Left colon (tissue), 2 donors: ENCODE results near the gene RBFA. TPM values are rescaled to one million over a fixed set of nuclear protein-coding genes. Genes with fewer than 3 reads are reported as not detected.
"Not testable (repeated sequence)": the region's sequence is repeated elsewhere in the genome, so short reads cannot be mapped to it uniquely, and the experiment has no call there.

Experiments used
- ATAC-seq: fragments of 200-7000 bp; cut with Tn5 transposase; one replicate; pipeline ENCODE4 v1.9.1; 2020; ENCODE audit warnings: mild to moderate bottlenecking, moderate library complexity
- DNase-seq, 2 donors: peaks; one replicate each; pipeline ENCODE4 v3.0.0-alpha.2; 2020
- intact Hi-C, 2 donors: fragments of 100-400 bp; cut with DNase I in 1 of 2; cut with micrococcal nuclease in 1 of 2; formaldehyde crosslinking; loops; one replicate each; pipeline versions ENCODE4 v1.11.2 to v1.14.0; 2022; cut with DNase I, micrococcal nuclease
- long read RNA-seq: library from polyadenylated mRNA; unstranded; transcript quantifications from one replicate; pipeline ENCODE4 v2.0.0, GENCODE V29; 2021
- total RNA-seq, 2 donors: library from RNA; stranded (reverse); fragmentation: NEBNext Ultra II Directional; extraction: Animal tissue kit (Norgen Biotek cat#: 25700); gene quantifications; one replicate each; pipeline ENCODE4 v1.2.1, GENCODE V29; 2021
- donor health status: DM: no; HTN: no; CAD: no.
- donor health status: DM: yes; HTN: yes; CAD: no.

RBFA gene
- total RNA-seq, result 10 to 100 TPM; 14.9 to 16.4 TPM
- long read RNA-seq, transcript RBFA-202 (7 exons, 1,407 nt), result major isoform, 15 of 18 reads
- long read RNA-seq, partial matches to known transcripts, result 0 of 18 reads
- long read RNA-seq, other reads (novel, unspliced or antisense), result 3 of 18 reads

GRCh38 chr18:80034068-80034851 is at the start of gene RBFA:
Gene RBFA (plus strand): TSS chr18:80034434. CDS start chr18:80034496, 62 bp downstream.
- intact Hi-C loops, result no loop called here
- DNase-seq (peak; percentile 100), ATAC-seq (peak; percentile 88)

DNA sequence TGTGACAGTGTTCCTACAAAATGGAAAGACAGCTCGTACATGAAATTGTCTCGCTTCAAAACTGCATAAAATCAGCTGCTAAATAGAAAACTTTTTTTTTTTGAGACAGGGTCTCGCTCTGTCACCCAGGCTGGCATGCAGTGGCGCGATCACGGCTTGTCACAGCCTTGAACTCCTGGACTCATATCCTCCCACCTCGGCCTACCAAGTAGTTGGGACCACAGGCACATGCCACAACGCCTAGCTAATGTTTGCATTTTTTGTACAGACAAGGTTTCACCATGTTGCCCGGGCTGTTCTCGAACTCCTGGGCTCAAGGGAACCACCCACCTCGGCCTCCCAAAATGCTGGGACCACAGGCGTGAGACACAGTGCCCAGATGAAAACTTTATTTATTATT is 49.1 kb upstream of the RBFA start:
- intact Hi-C loops, result no loop called here
- DNase-seq (no peak), ATAC-seq (no peak)

DNA sequence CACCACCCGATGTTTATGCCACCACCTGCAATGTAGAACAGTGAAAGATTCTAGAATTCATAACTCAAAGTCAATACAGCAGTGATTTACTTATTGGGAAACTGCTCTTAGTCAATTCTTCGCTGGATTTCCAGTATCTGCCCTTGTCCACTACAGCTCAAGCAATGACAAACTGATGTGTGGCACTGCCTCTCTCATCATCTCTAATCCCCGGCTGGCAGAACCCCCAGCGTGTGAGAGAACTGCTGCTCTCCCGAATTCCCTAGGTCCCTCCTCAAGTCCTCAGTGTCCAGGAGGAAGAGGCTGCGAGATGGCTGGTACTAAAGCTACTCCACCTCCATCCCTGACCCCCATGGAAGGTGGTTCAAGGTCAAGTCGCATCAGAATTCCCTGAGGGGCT is 47.5 kb upstream of the RBFA start:
- ATAC-seq, result no peak
- intact Hi-C loops, result no loop called here
- DNase-seq, result no peak

- intact Hi-C loops, result no loop called here
- ATAC-seq, result no peak
- DNase-seq, result no peak
Measured at GRCh38 chr18:79987566-79987965, 46.7 kb upstream of the RBFA start.

DNA sequence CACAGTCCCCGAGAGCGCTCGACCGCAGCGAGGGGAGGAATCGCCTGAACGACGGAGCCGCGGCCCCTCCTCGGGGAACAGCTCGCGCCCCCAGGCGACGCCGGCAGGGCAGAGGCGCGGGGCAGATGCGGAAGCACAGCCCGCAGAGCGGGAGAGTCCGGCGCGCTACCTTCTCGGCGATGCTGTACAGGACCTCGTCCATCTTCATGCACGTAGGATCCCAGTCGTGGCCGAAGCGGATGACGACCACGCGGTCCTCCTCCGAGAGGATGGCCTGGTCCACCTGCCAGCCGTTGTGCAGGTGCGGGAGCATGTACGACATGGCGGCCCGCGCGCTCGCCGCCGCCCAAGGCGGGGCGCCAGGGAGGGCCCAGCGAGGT is 46.2 kb upstream of the RBFA start:
- intact Hi-C loops, result no loop called here
- peak; percentile 58 to 75 for DNase-seq
- ATAC-seq, result peak; percentile 74

GRCh38 chr18:79988451-79989194 is 45.6 kb upstream of the RBFA start, which contains the start of gene TXNL4A:
Gene TXNL4A (minus strand): TSS chr18:79988563. CDS start chr18:79988392, 171 bp downstream.
- intact Hi-C loops, result no loop called here
- ATAC-seq, result peak; percentile 95
- peak; percentile 78 to 88 for DNase-seq

GRCh38 chr18:79989195-79989497 is 45.1 kb upstream of the RBFA start:
- no peak for ATAC-seq
- intact Hi-C loops, result no loop called here
- DNase-seq, result peak in 1 of 2 donors; percentile 15

- intact Hi-C loops, result no loop called here
- DNase-seq, result no peak
- no peak for ATAC-seq
Measured at GRCh38 chr18:79991494-79991893, 42.7 kb upstream of the RBFA start.

GRCh38 chr18:79999701-80000100 is 34.5 kb upstream of the RBFA start:
- ATAC-seq, DNase-seq, intact Hi-C loops: not testable (repeated sequence)

DNA sequence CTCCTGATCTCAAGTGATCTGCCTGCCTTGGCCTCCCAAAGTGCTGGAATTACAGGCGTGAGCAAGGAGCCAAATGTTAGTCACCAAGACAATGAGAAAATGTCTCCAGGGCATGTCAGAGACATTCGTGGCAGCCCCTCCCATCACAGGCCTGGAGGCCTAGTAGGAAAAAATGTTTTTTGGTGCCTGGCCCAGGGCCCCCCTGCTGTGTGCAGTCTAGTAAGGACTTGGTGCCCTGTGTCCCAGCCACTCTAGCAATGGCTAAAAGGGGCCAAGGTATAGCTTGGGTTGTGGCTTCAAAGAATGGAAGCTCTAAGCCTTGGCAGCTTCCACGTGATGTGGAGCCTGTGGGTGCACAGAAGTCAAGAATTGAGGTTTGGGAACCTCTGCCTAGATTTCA is 33.4 kb upstream of the RBFA start:
- intact Hi-C loops, result no loop called here
- ATAC-seq (no peak), DNase-seq (no peak)

DNA sequence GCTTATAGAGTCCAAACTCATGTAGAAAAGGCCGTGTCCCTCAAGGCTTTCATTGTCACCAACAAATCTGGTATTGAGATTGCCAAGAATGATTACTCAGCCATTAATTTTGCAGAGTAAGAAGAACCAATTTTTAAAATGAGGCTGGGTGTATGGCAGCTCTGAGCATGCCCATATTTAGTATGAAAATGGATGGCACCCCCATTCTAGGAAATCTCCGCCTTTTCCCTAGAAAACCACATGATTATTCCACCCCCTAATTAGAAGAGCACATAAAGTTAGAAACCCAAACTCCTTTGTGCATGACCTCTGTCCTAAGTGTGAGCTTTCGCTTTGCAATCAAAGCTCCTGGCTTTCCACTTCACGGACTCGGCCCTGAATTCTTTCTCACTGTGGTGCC is 31.8 kb upstream of the RBFA start:
- intact Hi-C loops, result no loop called here
- ATAC-seq (no peak), DNase-seq (no peak)

- intact Hi-C loops, result no loop called here
- DNase-seq (no peak), ATAC-seq (no peak)
Measured at GRCh38 chr18:80004600-80005342, 29.5 kb upstream of the RBFA start.

GRCh38 chr18:80006724-80007123 is 27.5 kb upstream of the RBFA start:
- DNase-seq, result no peak
- intact Hi-C loops, result no loop called here
- ATAC-seq, result no peak

DNA sequence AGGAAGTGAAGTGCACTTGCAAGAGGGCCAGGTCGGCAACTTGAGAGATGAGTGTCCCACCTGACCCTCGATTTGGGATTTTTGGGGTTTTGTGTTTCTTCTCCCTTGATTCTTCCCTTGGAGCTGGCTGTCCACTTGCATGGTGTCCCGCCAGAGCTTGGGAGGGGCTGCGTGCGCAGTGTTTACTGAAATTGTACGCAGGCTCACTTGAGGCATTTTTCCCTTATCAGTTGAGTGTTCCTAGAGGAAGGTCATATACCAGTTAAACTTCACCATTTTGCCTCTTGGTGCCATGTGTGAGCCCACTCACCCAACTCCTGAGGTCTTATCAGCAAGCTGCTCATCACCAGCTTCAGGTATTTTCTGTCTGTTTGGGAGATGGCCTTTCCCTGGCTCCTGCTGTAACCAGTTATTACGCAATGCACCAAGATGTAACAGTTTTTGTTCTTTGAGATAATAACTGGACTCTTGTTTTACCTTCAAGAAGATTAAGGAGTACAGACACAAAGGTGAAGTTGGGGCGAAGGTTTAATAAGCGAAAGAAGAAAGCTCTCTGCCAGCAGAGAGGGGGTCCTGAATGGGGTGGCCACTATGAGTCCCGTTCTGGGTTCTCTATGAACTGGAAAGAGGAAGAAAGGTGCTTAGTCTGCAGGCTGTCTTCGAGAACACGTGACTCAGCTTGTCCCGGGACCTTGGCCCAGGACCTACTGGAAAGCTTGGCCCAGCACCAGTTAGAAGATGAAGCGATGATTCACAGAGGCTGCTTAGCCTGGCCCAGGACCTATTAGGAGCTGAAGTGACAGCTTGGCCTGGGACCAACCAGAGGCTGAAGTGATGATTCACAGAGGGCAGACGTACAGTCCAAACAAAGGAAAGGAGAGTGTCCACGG is 24.3 kb upstream of the RBFA start:
- ATAC-seq, result peak; percentile 34
- DNase-seq, result peak; percentile 40 to 80
- intact Hi-C loops, result no loop called here

DNA sequence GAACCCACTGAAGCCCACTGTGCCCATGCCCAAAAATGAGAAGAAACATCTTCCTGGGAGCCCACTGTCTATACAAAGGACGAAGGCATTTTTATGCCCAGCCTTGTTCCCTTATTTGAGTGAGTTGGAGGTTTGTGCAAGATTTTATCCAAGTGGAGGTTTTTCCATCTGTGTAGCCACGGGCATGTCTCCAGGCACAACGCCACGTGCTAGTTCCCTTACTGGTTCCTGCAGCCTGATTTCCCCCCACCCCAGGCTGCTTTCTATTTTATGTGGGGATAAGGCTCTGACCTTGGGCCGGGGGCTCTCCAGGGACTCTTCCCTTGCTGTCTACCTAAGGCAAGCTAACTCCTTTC is 23.7 kb upstream of the RBFA start:
- intact Hi-C loops, result no loop called here
- ATAC-seq (no peak), DNase-seq (no peak)

DNA sequence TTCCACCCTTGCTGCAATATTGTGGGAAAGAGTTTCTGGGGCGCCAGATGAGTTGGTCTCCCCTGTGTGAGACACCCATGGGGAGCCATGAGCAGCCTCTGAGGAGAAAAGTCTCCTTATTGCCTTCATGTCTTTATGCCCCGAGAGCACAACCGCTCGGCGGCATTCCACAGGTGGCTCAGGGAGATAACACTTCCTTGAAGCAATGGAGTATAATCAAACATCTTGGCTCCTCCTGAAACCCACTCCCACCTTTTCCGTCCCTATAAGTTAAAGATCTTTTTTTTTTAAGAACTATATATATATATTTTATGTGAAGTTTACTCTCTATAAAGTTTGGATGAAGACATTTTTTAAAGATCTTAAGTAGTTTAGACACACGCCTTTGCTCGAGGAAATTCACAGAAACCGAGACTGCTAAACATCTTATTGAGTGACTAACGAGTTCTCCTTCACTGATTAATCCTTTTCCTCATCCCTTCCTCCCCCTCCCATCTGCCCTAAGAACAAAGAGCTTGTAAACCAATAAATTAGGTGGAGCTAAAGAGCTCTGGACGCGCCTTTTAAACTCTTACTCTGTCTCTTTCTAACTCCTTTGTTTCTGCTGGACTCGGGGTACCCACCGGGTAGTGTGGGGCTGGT is 22.6 kb upstream of the RBFA start:
- DNase-seq, intact Hi-C loops: not testable (repeated sequence)

GRCh38 chr18:80012714-80013113 is 21.5 kb upstream of the RBFA start:
- no peak for ATAC-seq
- intact Hi-C loops, result no loop called here

More for the DNA sequence above, 22.6 kb upstream of the RBFA start:
- not testable (repeated sequence) for ATAC-seq

DNA sequence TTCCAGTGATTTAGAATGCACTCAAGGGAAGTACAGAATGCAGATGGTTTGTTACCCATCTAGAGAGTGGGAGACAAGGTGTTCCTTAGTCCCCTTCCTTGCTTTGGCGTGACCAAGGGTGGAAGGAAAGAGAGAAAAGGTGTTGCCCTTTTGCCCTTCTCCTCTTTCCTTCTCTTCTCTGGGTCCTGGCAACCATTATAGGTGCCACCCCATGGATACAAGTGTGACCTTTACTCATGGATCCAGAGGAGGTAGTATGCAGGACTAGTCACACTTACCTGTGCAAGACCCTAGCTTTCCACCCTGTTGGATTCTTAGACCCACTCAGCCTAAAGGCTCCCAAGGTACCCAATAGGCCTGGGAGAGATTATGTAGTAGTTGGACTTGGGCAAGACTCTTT is 11.6 kb upstream of the RBFA start:
- intact Hi-C loops, result no loop called here
- no peak for ATAC-seq
- DNase-seq, result no peak

More at GRCh38 chr18:80012714-80013113, 21.5 kb upstream of the RBFA start:
- no peak for DNase-seq
